Fibroblast of the conjunctiva (primary cell): Measurements from ENCODE around the gene NBPF19.
A peak's percentile ranks its signal among the peaks of the same experiment; 100 is the strongest.
"Not testable (repeated sequence)": the region's sequence is repeated elsewhere in the genome, so short reads cannot be mapped to it uniquely, and the experiment has no call there.

ENCODE experiments used
- DNase-seq: peaks from one replicate; pipeline ENCODE4 v3.0.0-alpha.2; 2010; ENCODE audit warnings: low read depth

The NBPF19 gene

GRCh38 chr1:149474745-149475144, at the start of gene NBPF19:
Gene NBPF19 (plus strand): TSS chr1:149475045. CDS start chr1:149475933, 888 bp downstream.
- not testable (repeated sequence) for DNase-seq

GRCh38 chr1:149428317-149428716, 46.5 kb upstream of the NBPF19 start:
- DNase-seq = not testable (repeated sequence)

- DNase-seq = peak; percentile 51
These were observed 29.4 kb upstream of the NBPF19 start for GRCh38 chr1:149445451-149445850.

GRCh38 chr1:149452196-149452595, 22.6 kb upstream of the NBPF19 start:
- DNase-seq = not testable (repeated sequence)

GRCh38 chr1:149452652-149453051, 22.2 kb upstream of the NBPF19 start:
- DNase-seq = not testable (repeated sequence)

GRCh38 chr1:149558350-149558825, 83.5 kb downstream of the NBPF19 start:
- peak; percentile 56 for DNase-seq

GRCh38 chr1:149561806-149562205, 87.0 kb downstream of the NBPF19 start:
- DNase-seq = not testable (repeated sequence)

GRCh38 chr1:149565485-149565884, 90.6 kb downstream of the NBPF19 start:
- DNase-seq = not testable (repeated sequence)

GRCh38 chr1:149572763-149573162, 97.9 kb downstream of the NBPF19 start:
- DNase-seq = not testable (repeated sequence)

GRCh38 chr1:149585592-149585991, 110.7 kb downstream of the NBPF19 start:
- DNase-seq = not testable (repeated sequence)
